Measurements from ENCODE around the gene POGZ.

- no peak for TF ChIP-seq CTCF (conservative IDR thresholded peaks at IDR 0.05 in 1 of 2, IDR thresholded peaks at IDR 0.05 in 1 of 2; ENCODE audit: extremely low read depth in 1 of 2, insufficient read depth in 1 of 2, low read depth in 1 of 2, low read length in 2 of 2)
- no peak for TF ChIP-seq EZH2 (IDR thresholded peaks at IDR 0.05; ENCODE audit: borderline replicate concordance, low read length)
Measured at GRCh38 chr1:151407304-151407703, 52.0 kb downstream of the POGZ start.
